Glutamatergic neuron (in vitro differentiated cells): ENCODE data around the gene DYRK1B. TPM values are rescaled to one million over a fixed set of nuclear protein-coding genes. Genes with fewer than 3 reads are reported as not detected.
"Not testable (repeated sequence)": the region's sequence is repeated elsewhere in the genome, so short reads cannot be mapped to it uniquely, and the experiment has no call there.

Experiments
- DNase-seq: peaks from one replicate; pipeline ENCODE4 v3.0.0; 2022
- H3K27ac Mint-ChIP-seq: one replicate; pipeline ENCODE4 v1.8.0; 2020; ENCODE audit warnings: mild to moderate bottlenecking, mixed read lengths, inconsistent platforms; ENCODE audit not compliant: unreplicated experiment
- H3K27me3 Mint-ChIP-seq: one replicate; pipeline ENCODE4 v1.8.0; 2020; ENCODE audit warnings: mild to moderate bottlenecking, moderate library complexity, mixed read lengths, inconsistent platforms; ENCODE audit not compliant: unreplicated experiment
- H3K36me3 Mint-ChIP-seq: one replicate; pipeline ENCODE4 v1.8.0; 2020; ENCODE audit warnings: mild to moderate bottlenecking, mixed read lengths, inconsistent platforms; ENCODE audit not compliant: unreplicated experiment
- H3K4me1 Mint-ChIP-seq: one replicate; pipeline ENCODE4 v1.8.0; 2020; ENCODE audit warnings: mild to moderate bottlenecking, low read depth, mixed read lengths, inconsistent platforms; ENCODE audit not compliant: unreplicated experiment
- H3K4me3 Mint-ChIP-seq: one replicate; pipeline ENCODE4 v1.8.0; 2020; ENCODE audit warnings: mild to moderate bottlenecking, mixed read lengths, inconsistent platforms; ENCODE audit not compliant: unreplicated experiment
- H3K9me3 Mint-ChIP-seq: one replicate; pipeline ENCODE4 v1.8.0; 2020; ENCODE audit warnings: mild to moderate bottlenecking, moderate library complexity, mixed read lengths, inconsistent platforms; ENCODE audit not compliant: unreplicated experiment
- CTCF ChIP-seq: fragments of 200-600 bp; sonication (generic); IDR thresholded peaks from one replicate; pipeline ENCODE4 v1.5.0; 2021; ENCODE audit not compliant: partially characterized antibody, unreplicated experiment
- long read RNA-seq: library from polyadenylated mRNA; unstranded; transcript quantifications from one replicate; pipeline ENCODE4 v2.0.0, GENCODE V29; 2020; ENCODE audit not compliant: unreplicated experiment
- total RNA-seq: library from RNA; stranded (reverse); fragmentation: NEBNext Ultra II Directional; extraction: Animal tissue kit (Norgen Biotek cat#: 25700); gene quantifications from one replicate; pipeline ENCODE4 v1.2.1, GENCODE V29; 2021; ENCODE audit not compliant: unreplicated experiment

DYRK1B gene
- total RNA-seq, result 86.3 TPM
- long read RNA-seq, transcript DYRK1B-203 (11 exons, 2,007 nt), result major isoform, 6 of 9 reads
- long read RNA-seq, partial matches to known transcripts, result 0 of 9 reads
- long read RNA-seq, other reads (novel, unspliced or antisense), result 2 of 9 reads

- H3K27me3 Mint-ChIP-seq, result peaks cover 16% of the 10 kb centered on the region
- peaks cover 29% of the 10 kb centered on the region for H3K4me1 Mint-ChIP-seq
- peaks cover 20% of the 10 kb centered on the region for H3K36me3 Mint-ChIP-seq
- peak within 1 kb of the TSS; percentile 99 for H3K4me3 Mint-ChIP-seq
- DNase-seq, result peak; percentile 98
- peak within 1 kb of the TSS; percentile 98 for H3K27ac Mint-ChIP-seq
- no peak for TF ChIP-seq CTCF
- H3K9me3 Mint-ChIP-seq, result peaks cover 14% of the 10 kb centered on the region
Observed at GRCh38 chr19:39833464-39834286, at the start of gene DYRK1B. TSS of gene DYRK1B (minus strand) at chr19:39834162. CDS start at chr19:39831867, 2,295 bp downstream.

- not testable (repeated sequence) for H3K27ac Mint-ChIP-seq, H3K4me3 Mint-ChIP-seq, H3K4me1 Mint-ChIP-seq, H3K27me3 Mint-ChIP-seq, DNase-seq, H3K36me3 Mint-ChIP-seq, H3K9me3 Mint-ChIP-seq
Observed at GRCh38 chr19:39882645-39883044, 48.7 kb upstream of the DYRK1B start.

GRCh38 chr19:39881495-39882110 lies 47.6 kb upstream of the DYRK1B start:
- peak; percentile 68 for DNase-seq
- peak; percentile 10 for TF ChIP-seq CTCF
- not testable (repeated sequence) for H3K4me3 Mint-ChIP-seq, H3K36me3 Mint-ChIP-seq, H3K27me3 Mint-ChIP-seq, H3K4me1 Mint-ChIP-seq, H3K9me3 Mint-ChIP-seq, H3K27ac Mint-ChIP-seq

GRCh38 chr19:39880241-39880640 lies 46.3 kb upstream of the DYRK1B start:
- DNase-seq, H3K4me1 Mint-ChIP-seq, H3K27me3 Mint-ChIP-seq, H3K36me3 Mint-ChIP-seq, H3K27ac Mint-ChIP-seq, H3K9me3 Mint-ChIP-seq, H3K4me3 Mint-ChIP-seq: not testable (repeated sequence)

- DNase-seq, H3K4me3 Mint-ChIP-seq, H3K4me1 Mint-ChIP-seq, H3K27ac Mint-ChIP-seq, H3K36me3 Mint-ChIP-seq, H3K27me3 Mint-ChIP-seq, H3K9me3 Mint-ChIP-seq: not testable (repeated sequence)
Observed at GRCh38 chr19:39879796-39880195, 45.8 kb upstream of the DYRK1B start.

- not testable (repeated sequence) for H3K27me3 Mint-ChIP-seq, H3K4me3 Mint-ChIP-seq, DNase-seq, H3K36me3 Mint-ChIP-seq, H3K9me3 Mint-ChIP-seq, H3K4me1 Mint-ChIP-seq, H3K27ac Mint-ChIP-seq
Observed at GRCh38 chr19:39878866-39879265, 44.9 kb upstream of the DYRK1B start.

- H3K9me3 Mint-ChIP-seq, result peaks cover 1% of the 10 kb centered on the region
- no peaks in the 10 kb centered on the region for H3K36me3 Mint-ChIP-seq
- DNase-seq, result no peak
- H3K4me1 Mint-ChIP-seq, result no peaks in the 10 kb centered on the region
- no peak overlapping the region for H3K27ac Mint-ChIP-seq
- no peak for TF ChIP-seq CTCF
- H3K4me3 Mint-ChIP-seq, result no peak overlapping the region
- H3K27me3 Mint-ChIP-seq, result peaks cover 2% of the 10 kb centered on the region
Observed at GRCh38 chr19:39878398-39878797, 44.4 kb upstream of the DYRK1B start.

GRCh38 chr19:39877982-39878381 lies 44.0 kb upstream of the DYRK1B start:
- H3K27me3 Mint-ChIP-seq, H3K36me3 Mint-ChIP-seq: not testable (repeated sequence)

GRCh38 chr19:39877488-39877887 lies 43.5 kb upstream of the DYRK1B start:
- not testable (repeated sequence) for DNase-seq, H3K27me3 Mint-ChIP-seq, H3K4me3 Mint-ChIP-seq, H3K9me3 Mint-ChIP-seq, H3K4me1 Mint-ChIP-seq, H3K36me3 Mint-ChIP-seq, H3K27ac Mint-ChIP-seq

More at GRCh38 chr19:39877982-39878381, 44.0 kb upstream of the DYRK1B start:
- H3K27ac Mint-ChIP-seq, H3K4me1 Mint-ChIP-seq, DNase-seq, H3K4me3 Mint-ChIP-seq, H3K9me3 Mint-ChIP-seq: not testable (repeated sequence)
